Memory B cell (primary cell): ENCODE measurements around the gene PCSK5.

Source experiments
- ATAC-seq: fragments of 150-1000 bp; cut with Tn5 transposase; 2 replicates; pipeline ENCODE4 v1.10.0; 2021; ENCODE audit warnings: low read depth, mild to moderate bottlenecking, moderate library complexity
- DNase-seq, 2 donors: peaks; one replicate each; pipeline ENCODE4 v3.0.0; 2022; ENCODE audit warnings: low spot score in 2 of 2
- H3K27ac Mint-ChIP-seq: one replicate; pipeline ENCODE4 v1.8.0; 2022; ENCODE audit warnings: mild to moderate bottlenecking, moderate library complexity, mixed read lengths
- H3K27me3 Mint-ChIP-seq: one replicate; pipeline ENCODE4 v1.8.0; 2022; ENCODE audit warnings: mixed read lengths
- H3K36me3 Mint-ChIP-seq: one replicate; pipeline ENCODE4 v1.8.0; 2022; ENCODE audit warnings: mild to moderate bottlenecking, mixed read lengths
- H3K4me1 Mint-ChIP-seq: one replicate; pipeline ENCODE4 v1.8.0; 2022; ENCODE audit warnings: mixed read lengths
- H3K4me3 Mint-ChIP-seq: one replicate; pipeline ENCODE4 v1.8.0; 2022; ENCODE audit warnings: mild to moderate bottlenecking, moderate library complexity, mixed read lengths
- H3K9me3 Mint-ChIP-seq: one replicate; pipeline ENCODE4 v1.8.0; 2022; ENCODE audit warnings: mixed read lengths

The PCSK5 gene

DNA sequence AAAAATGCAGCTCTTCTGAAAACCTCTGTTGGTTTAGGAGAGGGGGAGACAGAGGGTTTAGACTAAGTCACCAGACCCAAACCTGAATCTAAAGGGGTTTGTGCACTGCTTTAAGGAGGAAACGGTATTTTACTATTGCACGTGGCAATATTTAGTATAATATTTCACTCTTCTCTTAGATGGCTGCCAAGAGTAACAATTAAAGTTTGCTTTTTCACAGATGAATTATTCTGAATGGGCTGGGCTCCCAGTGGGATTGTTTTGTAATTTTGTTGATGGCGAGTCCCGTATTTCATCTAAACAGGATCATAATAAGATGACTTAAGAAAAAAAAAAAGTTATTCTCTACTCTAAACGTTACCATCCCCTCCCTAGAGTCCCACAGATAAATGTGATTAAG, 245.4 kb downstream of the PCSK5 start:
- DNase-seq (no peak), ATAC-seq (no peak)
- Mint-ChIP-seq H3K4me3 (no peak overlapping the region), H3K27ac (no peak overlapping the region), H3K4me1 (no peaks in the 10 kb centered on the region), H3K9me3 (no peaks in the 10 kb centered on the region), H3K36me3 (no peaks in the 10 kb centered on the region), H3K27me3 (no peaks in the 10 kb centered on the region)

DNA sequence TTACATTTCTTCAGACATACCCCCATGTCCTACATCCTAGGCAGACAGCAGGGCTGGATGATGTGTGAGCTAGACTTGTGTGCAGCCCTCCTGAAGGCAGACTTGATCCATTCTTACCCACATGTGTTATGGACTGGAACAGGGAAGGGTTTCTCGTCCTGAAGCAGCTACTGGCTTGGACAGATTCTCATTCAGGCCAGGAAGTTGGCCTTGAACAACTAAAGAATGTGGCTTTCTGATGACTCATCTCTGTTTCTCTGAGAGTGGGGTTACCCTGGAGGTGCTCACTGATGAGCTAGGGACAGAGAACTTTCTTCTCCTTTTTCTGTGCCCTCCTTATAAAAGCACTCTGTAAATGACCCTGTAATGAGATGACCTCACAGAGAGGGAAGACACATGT, 246.5 kb downstream of the PCSK5 start:
- no peaks in the 10 kb centered on the region for H3K4me1 Mint-ChIP-seq
- ATAC-seq, result no peak
- H3K27me3 Mint-ChIP-seq, result no peaks in the 10 kb centered on the region
- no peak for DNase-seq
- no peaks in the 10 kb centered on the region for H3K36me3 Mint-ChIP-seq
- H3K4me3 Mint-ChIP-seq, result no peak overlapping the region
- H3K9me3 Mint-ChIP-seq, result peaks cover 2% of the 10 kb centered on the region
- H3K27ac Mint-ChIP-seq, result no peak overlapping the region

DNA sequence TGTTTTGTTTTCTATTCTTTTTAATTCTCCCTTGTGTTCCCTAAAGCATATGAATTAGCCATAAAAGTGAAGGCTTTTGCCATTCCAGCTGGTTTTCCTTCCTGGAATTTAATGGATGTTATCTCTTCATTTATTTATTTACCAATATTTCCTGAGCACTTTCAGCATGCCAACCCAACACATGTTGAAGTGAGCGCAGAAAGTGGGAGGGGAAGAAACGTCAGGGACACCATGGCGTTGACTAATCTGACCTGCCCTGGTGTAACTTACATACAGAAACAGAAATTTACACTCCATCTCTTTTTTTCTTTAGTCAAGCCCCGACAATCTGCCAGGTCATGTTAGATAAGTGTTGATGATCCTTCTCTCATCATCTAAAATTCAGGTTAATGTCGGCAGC, 247.5 kb downstream of the PCSK5 start:
- H3K27me3 Mint-ChIP-seq, result no peaks in the 10 kb centered on the region
- H3K36me3 Mint-ChIP-seq, result no peaks in the 10 kb centered on the region
- no peak overlapping the region for H3K4me3 Mint-ChIP-seq
- no peak for DNase-seq
- ATAC-seq, result no peak
- H3K4me1 Mint-ChIP-seq, result no peaks in the 10 kb centered on the region
- H3K9me3 Mint-ChIP-seq, result peaks cover 2% of the 10 kb centered on the region
- H3K27ac Mint-ChIP-seq, result no peak overlapping the region

DNA sequence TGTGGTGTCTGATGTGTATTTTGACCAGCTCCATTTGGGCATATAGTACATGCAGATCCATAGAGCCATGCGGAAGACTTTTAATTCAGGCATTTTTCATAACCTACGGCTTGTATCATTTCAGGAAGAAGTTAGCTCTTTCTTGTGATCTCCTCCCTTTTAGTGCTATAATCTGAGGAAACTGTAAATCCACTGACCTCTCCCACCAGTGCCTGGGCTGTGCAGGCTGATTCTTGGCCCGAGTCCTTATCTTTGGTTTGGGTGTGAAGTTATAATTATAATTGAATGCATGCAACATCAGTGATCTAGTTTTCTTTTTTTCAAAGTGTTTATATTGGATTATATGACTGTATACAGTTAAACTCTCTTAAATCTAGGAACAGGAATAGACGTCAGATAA, 247.9 kb downstream of the PCSK5 start:
- no peak for DNase-seq
- no peak overlapping the region for H3K4me3 Mint-ChIP-seq
- H3K27ac Mint-ChIP-seq, result no peak overlapping the region
- H3K4me1 Mint-ChIP-seq, result no peaks in the 10 kb centered on the region
- H3K36me3 Mint-ChIP-seq, result no peaks in the 10 kb centered on the region
- ATAC-seq, result no peak
- H3K9me3 Mint-ChIP-seq, result peaks cover 2% of the 10 kb centered on the region
- no peaks in the 10 kb centered on the region for H3K27me3 Mint-ChIP-seq

DNA sequence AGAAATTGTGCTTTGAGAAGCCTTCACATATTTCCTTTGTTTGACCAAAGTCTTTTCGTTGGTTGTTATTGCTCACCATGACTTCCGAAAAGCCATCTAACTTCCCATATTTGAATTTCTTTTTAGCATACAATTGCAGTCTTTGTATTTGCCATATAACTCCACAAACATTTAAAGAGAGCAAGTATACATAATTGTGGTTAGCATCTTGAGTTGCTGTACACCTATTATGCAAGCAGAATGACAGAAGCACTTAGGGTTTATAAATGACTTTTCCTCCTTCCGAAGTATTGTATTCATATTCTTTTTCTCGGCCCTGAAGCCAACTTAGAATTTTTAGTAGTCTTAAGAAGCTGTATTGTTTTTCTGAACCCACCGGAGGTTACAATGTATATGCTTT, 253.4 kb downstream of the PCSK5 start:
- no peaks in the 10 kb centered on the region for H3K4me1 Mint-ChIP-seq

DNA sequence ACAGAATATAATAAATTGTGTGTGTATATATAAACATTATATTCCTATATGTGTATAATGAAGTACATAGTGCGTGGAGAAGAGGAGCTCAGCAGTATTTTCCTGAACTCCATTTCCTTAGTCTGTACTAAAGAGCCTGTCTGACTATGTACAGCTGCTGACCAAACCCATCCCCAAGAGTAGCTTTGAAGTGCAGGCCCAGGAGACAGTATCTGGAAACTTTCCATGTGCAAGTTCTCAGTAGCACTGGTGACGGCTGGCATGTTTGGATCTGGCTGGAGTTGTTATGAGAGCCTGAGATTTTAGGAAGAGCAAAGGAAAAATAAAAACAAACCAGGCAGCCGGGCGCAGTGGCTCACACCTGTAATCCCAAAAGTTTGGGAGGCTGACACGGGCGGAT, 259.5 kb downstream of the PCSK5 start:
- no peak overlapping the region for H3K27ac Mint-ChIP-seq
- no peak for ATAC-seq
- H3K9me3 Mint-ChIP-seq, result peaks cover 2% of the 10 kb centered on the region
- no peaks in the 10 kb centered on the region for H3K27me3 Mint-ChIP-seq
- no peaks in the 10 kb centered on the region for H3K36me3 Mint-ChIP-seq
- peaks cover 3% of the 10 kb centered on the region for H3K4me1 Mint-ChIP-seq
- H3K4me3 Mint-ChIP-seq, result no peak overlapping the region
- DNase-seq, result no peak

More for the DNA sequence above, 253.4 kb downstream of the PCSK5 start:
- Mint-ChIP-seq H3K27ac (no peak overlapping the region), H3K27me3 (no peaks in the 10 kb centered on the region), H3K9me3 (peaks cover 4% of the 10 kb centered on the region), H3K36me3 (no peaks in the 10 kb centered on the region), H3K4me3 (no peak overlapping the region)
- no peak for ATAC-seq
- DNase-seq, result no peak

DNA sequence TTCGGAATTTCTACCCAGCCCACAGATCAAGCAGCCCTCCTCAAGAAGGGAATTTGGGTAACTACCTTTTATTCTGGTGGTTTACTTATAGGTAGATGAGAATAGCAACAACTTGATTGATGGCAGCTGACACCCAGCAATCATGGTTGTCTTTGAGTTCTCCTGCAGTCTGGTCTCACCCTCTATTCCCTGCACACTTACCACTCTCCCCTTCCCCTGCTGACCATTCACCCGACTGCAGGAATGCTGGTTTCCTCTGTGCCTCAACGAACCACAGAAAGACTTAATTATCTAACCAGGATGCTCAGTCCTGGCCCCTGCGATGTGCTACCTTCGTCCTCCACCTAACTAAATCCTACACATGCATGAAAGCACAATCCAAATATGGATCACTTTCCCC, 260.8 kb downstream of the PCSK5 start:
- Mint-ChIP-seq H3K36me3 (no peaks in the 10 kb centered on the region), H3K27me3 (peaks cover 2% of the 10 kb centered on the region), H3K4me3 (no peak overlapping the region), H3K9me3 (peaks cover 4% of the 10 kb centered on the region), H3K4me1 (peaks cover 3% of the 10 kb centered on the region), H3K27ac (no peak overlapping the region)
- DNase-seq (no peak), ATAC-seq (no peak)

DNA sequence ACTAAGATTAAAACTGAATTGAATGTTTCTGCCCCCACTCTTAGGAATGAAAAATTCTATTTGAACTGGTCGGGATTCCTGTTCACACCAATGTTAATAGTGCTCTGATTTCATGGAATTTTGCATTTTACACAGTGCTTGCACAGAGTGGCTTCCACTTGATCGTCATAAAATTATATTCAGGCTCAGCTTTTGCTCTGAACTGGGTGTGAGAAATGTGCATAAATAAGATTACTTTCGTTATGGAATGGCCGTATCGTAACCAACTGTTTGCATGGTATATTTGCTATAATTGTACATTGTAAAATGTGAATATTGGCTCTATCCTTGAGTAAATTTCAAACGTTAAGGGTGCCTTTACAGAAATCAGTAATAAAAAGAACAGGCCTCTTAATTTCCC, 262.9 kb downstream of the PCSK5 start:
- no peaks in the 10 kb centered on the region for H3K36me3 Mint-ChIP-seq
- H3K4me1 Mint-ChIP-seq, result peaks cover 3% of the 10 kb centered on the region
- H3K27ac Mint-ChIP-seq, result no peak overlapping the region
- ATAC-seq (no peak), DNase-seq (no peak)
- H3K4me3 Mint-ChIP-seq, result no peak overlapping the region
- peaks cover 4% of the 10 kb centered on the region for H3K9me3 Mint-ChIP-seq
- peaks cover 2% of the 10 kb centered on the region for H3K27me3 Mint-ChIP-seq

DNA sequence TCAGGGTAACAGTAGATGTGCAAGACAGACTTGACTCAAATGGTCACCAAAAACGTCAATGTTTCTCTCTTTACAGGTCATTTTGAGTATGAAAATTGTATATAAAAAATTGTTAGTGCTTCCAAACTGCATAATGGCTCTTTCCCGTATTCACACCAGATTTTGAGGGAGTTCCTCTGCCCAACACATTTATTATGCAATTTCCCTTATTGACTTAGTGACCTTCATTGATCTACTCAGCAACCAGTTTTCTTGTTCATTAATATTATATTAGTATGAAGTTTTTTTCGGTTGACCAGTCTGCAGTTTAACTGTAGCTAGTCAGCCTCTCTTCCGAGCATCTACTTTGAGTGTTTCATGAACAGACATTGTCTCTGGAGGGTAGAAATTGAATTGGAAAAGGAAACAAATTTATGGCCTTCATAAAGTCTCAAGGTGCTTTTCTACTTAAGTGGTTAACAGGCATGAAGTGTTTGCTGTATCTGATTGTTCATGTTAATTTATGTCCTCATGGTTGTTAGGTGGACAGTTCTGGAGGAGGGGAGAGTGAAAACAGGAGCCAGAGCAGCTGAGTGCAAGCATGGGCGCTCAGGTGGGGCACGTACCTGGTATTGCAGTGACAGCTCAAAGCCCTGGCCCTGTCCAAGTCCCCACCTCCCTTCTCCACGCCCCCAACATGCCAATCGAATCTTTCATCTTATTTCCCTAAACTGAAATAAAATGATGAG, 263.6 kb downstream of the PCSK5 start:
- no peaks in the 10 kb centered on the region for H3K36me3 Mint-ChIP-seq
- peaks cover 3% of the 10 kb centered on the region for H3K4me1 Mint-ChIP-seq
- no peak overlapping the region for H3K27ac Mint-ChIP-seq
- no peak for ATAC-seq
- DNase-seq, result no peak
- H3K27me3 Mint-ChIP-seq, result peaks cover 2% of the 10 kb centered on the region
- no peak overlapping the region for H3K4me3 Mint-ChIP-seq
- peaks cover 2% of the 10 kb centered on the region for H3K9me3 Mint-ChIP-seq

DNA sequence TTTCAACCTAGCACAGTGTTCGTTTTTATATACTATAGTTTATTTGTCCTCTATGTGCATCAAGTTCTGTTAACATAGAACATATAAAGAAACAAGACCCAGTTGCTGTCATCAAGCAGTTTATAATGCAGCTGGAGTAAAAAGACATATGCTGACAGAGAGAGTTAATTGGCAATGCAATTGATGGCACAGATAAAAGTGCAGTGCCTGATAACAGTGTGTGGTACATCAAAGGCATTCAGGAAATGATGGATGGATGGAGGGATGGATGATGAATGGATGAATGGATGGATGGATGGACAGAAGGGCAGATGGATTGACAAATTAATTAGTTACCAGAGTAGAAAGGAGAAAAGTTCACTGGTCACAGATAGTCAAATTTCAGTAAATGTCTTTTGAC, 264.9 kb downstream of the PCSK5 start:
- Mint-ChIP-seq H3K4me3 (no peak overlapping the region), H3K4me1 (peaks cover 3% of the 10 kb centered on the region), H3K9me3 (peaks cover 2% of the 10 kb centered on the region), H3K27ac (no peak overlapping the region), H3K27me3 (peaks cover 2% of the 10 kb centered on the region), H3K36me3 (no peaks in the 10 kb centered on the region)
- DNase-seq (no peak), ATAC-seq (no peak)

DNA sequence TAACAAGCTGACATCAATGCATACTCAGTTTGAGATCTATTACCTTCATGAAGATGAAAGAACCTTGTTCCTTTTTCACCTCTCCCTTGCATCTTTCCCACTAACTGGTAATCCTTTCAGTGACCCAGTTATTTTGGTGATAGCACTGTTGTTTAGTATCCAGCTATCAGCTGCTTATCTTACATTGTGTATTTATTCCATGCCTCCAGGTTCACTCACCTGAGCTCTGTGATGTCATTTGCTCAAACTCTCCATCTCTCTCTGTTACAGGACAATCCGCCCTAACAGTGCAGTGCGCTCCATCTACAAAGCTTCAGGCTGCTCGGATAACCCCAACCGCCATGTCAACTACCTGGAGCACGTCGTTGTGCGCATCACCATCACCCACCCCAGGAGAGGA, 268.2 kb downstream of the PCSK5 start:
- no peak overlapping the region for H3K4me3 Mint-ChIP-seq
- no peaks in the 10 kb centered on the region for H3K36me3 Mint-ChIP-seq
- peaks cover 2% of the 10 kb centered on the region for H3K27me3 Mint-ChIP-seq
- no peak for ATAC-seq
- DNase-seq, result no peak
- no peak overlapping the region for H3K27ac Mint-ChIP-seq
- no peaks in the 10 kb centered on the region for H3K4me1 Mint-ChIP-seq
- peaks cover 2% of the 10 kb centered on the region for H3K9me3 Mint-ChIP-seq

DNA sequence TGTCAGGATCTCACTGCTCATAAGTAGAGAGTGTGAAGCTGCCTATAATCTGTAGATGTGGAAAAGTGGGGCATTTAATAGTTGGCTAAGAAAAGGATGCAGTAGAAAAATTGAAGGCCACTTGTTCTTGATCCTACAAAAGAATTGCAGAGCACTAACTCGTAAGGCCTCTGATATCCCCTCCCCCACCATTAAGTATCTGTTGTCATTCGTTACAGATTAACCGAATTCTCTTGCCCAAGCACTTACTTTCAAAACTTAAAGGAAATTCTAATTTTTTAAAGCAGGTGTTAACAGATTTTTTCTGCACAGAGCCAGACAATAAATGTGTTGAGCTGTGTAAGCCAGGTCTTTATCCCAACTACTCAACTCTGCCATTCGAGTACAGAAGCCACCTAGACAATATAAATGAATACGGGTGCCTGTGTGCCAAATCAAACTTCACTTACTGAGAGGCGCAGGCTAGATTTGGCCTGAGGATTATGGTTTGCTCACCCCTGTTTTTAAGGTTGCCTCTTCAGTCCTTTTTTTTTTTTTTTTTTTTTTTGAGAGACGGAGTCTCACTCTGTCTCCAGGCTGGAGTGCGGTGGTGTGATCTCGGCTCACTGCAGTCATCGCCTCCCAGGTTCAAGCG, 268.9 kb downstream of the PCSK5 start:
- no peaks in the 10 kb centered on the region for H3K36me3 Mint-ChIP-seq
- no peak for ATAC-seq
- no peak overlapping the region for H3K27ac Mint-ChIP-seq
- peaks cover 2% of the 10 kb centered on the region for H3K27me3 Mint-ChIP-seq
- DNase-seq, result no peak
- no peaks in the 10 kb centered on the region for H3K4me1 Mint-ChIP-seq
- H3K4me3 Mint-ChIP-seq, result no peak overlapping the region
- peaks cover 2% of the 10 kb centered on the region for H3K9me3 Mint-ChIP-seq

DNA sequence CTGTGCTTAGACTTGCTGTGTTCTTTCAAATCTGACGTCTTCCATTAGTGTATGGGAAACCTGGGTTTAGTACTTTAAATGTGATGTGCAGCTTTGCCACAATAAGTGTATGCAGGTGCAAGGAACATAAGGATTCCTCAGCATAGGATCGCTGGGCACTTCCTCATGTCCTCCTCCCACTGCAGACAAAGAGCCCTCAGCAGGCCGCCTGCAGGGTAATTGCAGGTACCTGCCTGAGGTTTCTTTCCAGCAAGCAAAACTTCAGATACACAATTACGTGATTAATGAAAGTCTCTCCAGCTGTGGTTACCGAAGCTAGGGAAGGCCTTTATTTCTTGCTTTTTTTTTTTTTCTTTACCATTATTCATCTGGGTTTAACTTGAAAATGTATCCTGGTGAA, 270.6 kb downstream of the PCSK5 start:
- no peak for DNase-seq
- no peak for ATAC-seq
- Mint-ChIP-seq H3K36me3 (no peaks in the 10 kb centered on the region), H3K4me3 (no peak overlapping the region), H3K27me3 (no peaks in the 10 kb centered on the region), H3K4me1 (no peaks in the 10 kb centered on the region), H3K9me3 (no peaks in the 10 kb centered on the region), H3K27ac (no peak overlapping the region)

DNA sequence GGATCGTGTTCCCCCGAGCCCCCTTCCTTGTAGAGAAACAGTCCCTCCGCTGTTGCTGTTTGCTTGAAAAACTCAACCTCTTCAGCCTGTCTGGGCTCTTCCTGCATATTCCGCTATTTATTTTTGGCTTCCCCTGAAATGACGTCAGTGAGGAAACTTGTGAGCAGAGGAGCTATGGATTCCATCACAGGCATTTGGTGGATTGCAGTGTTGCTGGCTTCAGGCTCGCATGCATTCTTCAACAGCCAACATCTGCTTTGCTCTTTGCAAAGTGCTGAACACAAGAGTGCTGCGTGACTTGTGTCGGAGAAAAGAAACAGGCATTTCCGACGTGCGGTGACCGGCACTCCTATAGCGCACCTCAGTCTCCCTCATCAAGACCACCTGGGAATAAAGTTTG, 271.1 kb downstream of the PCSK5 start:
- H3K4me3 Mint-ChIP-seq, result no peak overlapping the region
- H3K9me3 Mint-ChIP-seq, result no peaks in the 10 kb centered on the region
- H3K27ac Mint-ChIP-seq, result no peak overlapping the region
- H3K27me3 Mint-ChIP-seq, result no peaks in the 10 kb centered on the region
- no peaks in the 10 kb centered on the region for H3K36me3 Mint-ChIP-seq
- no peaks in the 10 kb centered on the region for H3K4me1 Mint-ChIP-seq
- ATAC-seq (no peak), DNase-seq (no peak)

DNA sequence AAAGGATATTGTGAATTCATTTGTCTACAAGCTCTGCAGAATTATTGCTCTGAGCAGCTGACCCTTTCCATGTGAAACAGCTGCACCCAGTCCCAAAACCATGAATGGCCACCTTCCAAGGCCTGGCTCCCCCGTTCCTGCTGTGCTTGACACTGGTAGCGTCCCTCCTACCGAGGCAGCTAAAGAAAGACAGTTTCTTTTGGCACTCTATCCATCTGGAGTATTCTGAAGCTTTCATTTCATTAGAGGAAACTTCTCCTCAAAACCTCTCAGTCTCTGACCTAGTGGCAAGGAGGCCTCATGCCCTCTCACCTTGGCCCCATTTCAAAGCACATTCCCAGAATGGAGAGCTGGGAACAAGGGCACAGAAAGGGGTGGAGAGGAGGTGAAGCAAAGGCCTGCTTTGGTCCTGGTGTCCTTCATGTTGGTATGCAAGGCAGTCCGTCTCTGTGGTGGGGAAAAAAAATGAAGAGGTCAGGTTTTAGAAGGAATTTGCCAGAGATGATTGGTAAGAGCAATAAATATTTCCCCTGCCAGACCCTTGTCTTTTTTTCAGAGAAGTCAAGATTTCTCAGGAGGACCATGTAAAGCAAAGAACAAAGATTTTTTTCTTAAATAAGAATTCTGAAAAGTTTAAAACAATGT, 271.7 kb downstream of the PCSK5 start:
- Mint-ChIP-seq H3K4me3 (no peak overlapping the region), H3K27me3 (no peaks in the 10 kb centered on the region), H3K27ac (no peak overlapping the region), H3K4me1 (no peaks in the 10 kb centered on the region), H3K9me3 (no peaks in the 10 kb centered on the region), H3K36me3 (no peaks in the 10 kb centered on the region)
- ATAC-seq (no peak), DNase-seq (no peak)
